ENCODE results near the gene FCGR3B.
A peak's percentile ranks its signal among the peaks of the same experiment; 100 is the strongest.
"Not testable (repeated sequence)": the region's sequence is repeated elsewhere in the genome, so short reads cannot be mapped to it uniquely, and the experiment has no call there.

Gene FCGR3B

GRCh38 chr1:161638251-161638993 is 7.4 kb upstream of the FCGR3B start:
- DNase-seq (ENCODE audit: low spot score): not testable (repeated sequence)

DNA sequence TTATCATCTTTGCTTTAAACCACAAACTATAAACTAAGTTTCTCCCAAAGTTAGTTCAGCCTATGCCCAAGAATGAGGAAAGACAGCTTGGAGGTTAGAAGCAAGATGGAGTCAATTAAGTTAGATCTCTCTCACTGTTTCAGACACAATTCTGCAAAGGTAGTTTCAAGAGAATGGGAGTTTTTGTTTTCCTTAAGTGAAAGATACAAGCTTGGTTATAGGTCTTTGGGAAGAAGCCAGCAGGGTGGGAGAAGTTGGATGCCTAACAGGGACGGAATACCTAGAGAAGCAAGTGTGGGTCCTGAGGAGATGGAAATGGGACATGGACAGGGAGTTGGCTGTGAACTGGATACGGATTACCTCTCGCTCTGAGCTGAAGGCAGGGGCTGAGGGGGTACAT is 6.0 kb upstream of the FCGR3B start:
- not testable (repeated sequence) for DNase-seq (ENCODE audit: low spot score)

- DNase-seq (ENCODE audit: low spot score): not testable (repeated sequence)
Measured at GRCh38 chr1:161636189-161636782, 5.3 kb upstream of the FCGR3B start.

DNA sequence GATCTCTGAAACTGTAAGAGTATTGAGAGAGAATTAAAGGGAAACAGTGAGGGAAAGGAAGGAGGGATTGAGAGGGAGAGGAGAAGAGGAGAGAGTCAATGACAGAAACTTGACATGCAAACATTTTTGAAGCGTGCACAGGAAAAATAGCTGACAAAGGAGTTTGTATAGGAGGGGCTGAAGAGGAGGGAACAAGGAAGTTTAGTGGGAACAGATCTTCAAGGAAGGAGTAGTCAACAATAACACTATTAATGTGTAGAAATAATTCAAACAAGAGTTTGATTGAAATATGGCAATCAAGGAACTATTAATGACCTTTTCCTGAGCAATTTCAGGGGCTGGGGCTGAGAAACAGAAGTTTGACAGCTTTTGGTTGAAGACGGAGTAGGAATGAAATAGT is 4.0 kb upstream of the FCGR3B start:
- DNase-seq (ENCODE audit: low spot score): not testable (repeated sequence)

DNA sequence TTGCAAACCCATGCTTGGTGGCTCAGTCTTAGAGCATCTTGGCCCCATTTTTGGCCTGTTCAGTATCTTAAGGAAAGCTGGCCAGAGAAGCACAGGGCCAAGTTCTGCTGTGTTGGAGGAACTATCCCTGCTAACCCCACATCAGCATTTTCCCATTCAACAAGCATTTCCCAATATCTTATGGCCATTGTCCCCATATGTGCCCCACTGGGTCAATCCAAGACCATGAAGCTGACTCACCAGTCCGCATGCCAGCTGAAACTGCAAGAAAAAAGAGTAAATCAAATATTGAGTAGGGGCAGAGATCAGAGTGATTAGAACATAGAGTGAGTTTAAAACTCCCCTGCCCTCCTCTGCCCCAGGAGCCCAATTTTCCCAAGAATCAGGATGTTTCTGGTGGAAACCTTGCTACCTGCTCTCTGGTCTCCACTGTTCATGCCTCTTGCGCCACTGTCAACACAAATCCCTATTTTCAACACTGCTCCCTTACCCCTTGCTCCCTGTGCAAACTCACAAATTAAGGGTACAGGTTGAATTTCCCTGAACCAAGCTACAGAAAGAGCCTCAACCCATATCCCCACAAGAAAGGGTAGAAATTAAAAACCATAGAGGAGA is 741 bp downstream of the FCGR3B start:
- DNase-seq (ENCODE audit: low spot score): not testable (repeated sequence)

DNA sequence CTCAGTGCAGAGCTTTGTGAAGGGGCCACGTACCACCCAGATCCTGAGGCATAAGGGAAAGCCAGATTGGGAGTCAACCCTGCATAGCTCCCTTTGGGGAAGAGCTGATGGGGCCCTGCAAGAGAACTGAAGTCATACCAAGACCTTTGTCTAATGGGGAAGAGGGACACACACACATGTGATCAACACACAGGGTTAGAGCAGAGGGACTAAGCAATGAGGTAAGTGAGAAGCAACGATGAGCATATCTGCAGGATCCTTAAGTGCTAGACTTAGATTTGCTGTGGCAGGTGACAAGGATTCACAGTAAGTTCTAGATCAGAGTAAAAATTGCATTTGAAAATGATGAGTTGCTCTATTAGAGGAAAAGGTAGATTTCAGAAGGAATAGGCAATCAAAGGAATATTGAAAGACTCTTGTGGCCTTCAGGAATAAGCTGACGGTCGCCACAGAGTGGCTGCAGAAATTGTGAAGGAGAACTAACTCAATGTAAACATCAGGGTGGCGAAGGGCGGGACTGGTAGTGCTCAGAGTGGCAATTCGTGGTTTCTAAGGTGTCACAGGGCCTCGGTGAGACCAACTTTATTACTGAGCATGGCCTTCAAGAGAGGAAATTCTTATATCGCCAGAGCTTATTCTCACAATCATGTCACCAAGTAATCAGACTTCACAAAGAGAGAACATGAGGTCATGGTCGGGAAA is 4.4 kb downstream of the FCGR3B start:
- DNase-seq (ENCODE audit: low spot score): not testable (repeated sequence)

DNA sequence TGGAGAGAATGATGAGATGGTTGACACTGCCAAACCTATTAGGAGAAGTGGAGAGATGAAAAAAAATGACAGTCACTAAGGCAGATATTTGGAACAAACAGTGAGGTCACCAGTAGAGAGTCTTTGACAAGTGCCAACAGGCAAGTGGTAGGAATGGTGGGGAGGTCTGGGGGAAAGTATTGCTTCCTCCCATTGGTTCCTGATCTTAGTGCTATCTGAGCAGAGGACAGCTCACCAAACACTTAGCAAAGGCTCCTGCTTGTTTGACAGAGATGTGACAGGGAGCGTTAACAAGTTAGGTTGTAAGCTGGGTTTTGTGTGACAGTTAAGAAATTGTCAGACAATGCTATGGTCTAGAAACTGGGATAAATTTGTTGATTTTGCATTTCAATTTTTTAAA is 6.4 kb downstream of the FCGR3B start:
- not testable (repeated sequence) for DNase-seq (ENCODE audit: low spot score)

DNA sequence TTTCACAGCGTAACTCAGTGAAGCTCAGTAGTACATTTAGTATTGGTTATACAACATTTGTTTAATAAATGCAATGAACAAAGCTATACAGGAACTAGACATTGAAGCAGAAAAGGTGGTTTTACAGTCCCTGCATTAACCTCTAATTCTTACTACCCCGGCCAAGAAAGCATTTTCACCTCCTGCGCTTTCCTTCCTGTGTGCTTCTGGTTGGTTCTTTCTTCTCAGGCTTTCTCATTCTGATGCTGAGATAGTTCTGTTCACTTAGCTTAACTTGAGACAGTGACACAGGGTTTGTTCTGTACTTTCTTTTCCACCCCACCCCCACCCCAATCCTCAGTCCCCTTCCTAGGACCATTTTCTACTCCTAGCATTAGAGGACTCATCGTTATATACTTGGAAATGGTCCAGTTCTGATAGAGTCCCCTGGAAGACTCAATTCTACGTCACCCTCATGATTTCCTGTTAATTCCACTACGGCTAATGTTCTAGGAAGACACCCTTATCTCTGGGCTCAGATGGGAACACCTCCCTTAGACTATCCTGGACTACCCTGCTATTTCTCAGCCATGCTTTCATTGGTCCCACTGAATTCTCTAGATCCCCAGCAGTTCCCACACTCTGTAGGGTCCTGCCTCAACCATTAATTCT is 7.5 kb downstream of the FCGR3B start:
- DNase-seq (ENCODE audit: low spot score): not testable (repeated sequence)

DNA sequence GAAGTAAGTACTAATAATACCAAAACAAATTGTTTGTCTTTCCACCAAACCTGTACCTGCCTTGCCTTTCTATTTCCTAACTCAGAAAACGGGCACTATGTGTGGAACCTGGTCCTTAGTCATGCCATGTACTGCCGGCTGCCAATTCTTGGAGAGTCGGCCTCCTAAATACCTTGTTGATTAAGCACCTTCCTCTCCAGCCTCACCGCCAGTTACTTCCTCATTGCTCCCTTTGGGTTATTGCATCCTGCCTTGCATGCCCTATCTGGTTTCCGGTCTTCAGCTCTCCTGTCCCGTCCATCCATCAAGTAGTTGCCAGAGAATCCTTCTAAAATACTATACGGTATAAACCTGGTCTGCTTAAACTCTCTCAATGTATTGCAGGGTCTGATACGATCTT is 8.9 kb downstream of the FCGR3B start:
- not testable (repeated sequence) for DNase-seq (ENCODE audit: low spot score)

DNA sequence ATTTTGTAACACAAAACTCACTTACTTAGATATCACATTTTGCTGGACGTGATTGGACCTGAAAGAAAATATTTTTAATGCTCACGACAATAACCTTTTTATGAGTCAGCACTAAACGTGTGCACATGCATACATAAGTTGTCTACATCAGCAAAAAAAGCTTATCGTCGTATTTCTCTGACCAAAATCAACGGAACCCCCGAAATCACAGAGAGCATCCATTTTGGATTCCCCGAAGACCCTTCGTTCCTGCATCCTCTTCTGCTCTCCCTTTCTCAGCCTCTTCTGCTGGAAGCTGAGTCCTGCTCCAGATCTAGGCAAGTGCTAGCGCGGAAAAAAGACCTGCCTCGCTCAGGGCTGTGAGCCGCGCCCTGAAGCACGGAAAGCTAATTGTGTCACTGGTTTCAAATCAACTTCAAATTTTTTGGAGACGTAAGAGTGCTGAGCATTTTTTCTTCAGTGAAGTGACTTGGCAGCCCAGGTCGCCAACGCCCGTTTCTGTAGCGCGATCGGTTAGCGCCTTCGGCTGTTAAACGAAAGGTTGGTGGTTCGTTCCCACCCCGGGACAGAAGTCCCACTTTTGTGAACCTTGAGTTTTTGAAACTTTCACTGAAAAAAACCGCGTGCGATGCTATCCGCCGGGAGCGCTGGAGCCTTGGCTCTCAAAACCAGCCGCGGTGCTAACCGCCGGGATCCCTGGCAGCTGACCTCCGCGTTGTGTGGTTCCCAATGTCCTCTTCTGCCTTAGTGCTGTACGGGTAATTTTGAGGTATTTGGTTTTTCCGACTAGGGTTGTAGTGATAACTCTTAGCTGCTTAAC is 9.6 kb downstream of the FCGR3B start:
- DNase-seq (ENCODE audit: low spot score): peak; percentile 76

GRCh38 chr1:161620399-161620798 is 10.6 kb downstream of the FCGR3B start:
- not testable (repeated sequence) for DNase-seq (ENCODE audit: low spot score)

DNA sequence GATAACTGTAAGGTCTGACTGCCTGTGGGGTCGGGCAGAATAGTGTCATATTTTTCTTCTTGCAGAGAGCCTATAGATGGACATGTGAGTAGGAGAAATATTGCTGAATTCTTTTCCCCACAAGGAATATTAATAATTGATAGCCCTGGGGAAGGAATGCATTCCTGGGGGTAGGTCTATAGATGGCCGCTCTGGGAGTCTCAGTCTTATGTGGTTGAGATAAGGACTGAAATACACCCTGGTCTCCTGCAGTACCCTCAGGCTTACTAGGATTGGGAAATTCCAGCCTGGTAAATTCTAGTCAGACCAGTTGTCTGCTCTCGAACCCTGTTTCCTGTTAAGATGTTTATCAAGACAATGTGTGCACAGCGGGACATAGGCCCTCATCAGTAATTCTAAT is 12.5 kb downstream of the FCGR3B start:
- DNase-seq (ENCODE audit: low spot score): not testable (repeated sequence)

- not testable (repeated sequence) for DNase-seq (ENCODE audit: low spot score)
Measured at GRCh38 chr1:161616417-161616816, 14.6 kb downstream of the FCGR3B start.

GRCh38 chr1:161613142-161613514 is 17.8 kb downstream of the FCGR3B start:
- DNase-seq (ENCODE audit: low spot score): peak; percentile 11

DNA sequence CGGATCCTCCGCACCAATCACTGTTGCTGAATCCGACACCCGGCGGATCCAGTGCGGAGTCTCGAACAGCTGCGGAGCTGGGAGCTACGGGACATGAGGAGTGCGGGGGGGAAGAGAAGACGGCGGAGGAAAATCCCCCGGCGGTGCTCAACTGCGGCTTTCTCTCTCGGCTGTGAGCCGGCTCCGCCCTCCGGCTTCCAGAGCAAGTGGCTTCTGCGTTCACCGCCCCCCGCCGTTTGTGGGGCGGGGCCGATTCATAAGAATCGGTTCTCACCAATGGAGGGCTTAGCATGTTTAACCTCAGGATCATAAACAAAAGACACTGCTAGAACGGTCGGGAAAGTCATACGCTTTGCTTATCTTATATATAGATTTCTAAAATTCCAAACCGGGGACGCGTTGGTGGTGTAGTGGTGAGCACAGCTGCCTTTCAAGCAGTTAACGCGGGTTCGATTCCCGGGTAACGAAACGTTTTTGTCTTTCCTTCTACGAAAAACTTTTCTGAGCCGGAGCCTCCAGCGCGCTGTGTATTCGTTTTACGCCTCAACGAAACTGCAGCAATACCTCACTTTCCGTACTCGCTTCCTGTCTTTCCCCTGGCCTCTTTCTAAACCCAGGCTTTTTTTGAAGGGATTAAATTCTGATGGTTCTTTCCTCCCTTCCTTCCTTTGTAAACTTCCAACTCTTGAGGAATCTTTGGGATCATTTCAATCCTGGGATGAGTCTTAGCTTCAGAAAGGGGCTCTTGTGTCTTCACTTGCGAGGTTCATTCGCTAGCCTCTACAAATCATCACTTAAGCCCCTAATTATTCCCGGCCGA is 18.4 kb downstream of the FCGR3B start:
- DNase-seq (ENCODE audit: low spot score): peak; percentile 93

DNA sequence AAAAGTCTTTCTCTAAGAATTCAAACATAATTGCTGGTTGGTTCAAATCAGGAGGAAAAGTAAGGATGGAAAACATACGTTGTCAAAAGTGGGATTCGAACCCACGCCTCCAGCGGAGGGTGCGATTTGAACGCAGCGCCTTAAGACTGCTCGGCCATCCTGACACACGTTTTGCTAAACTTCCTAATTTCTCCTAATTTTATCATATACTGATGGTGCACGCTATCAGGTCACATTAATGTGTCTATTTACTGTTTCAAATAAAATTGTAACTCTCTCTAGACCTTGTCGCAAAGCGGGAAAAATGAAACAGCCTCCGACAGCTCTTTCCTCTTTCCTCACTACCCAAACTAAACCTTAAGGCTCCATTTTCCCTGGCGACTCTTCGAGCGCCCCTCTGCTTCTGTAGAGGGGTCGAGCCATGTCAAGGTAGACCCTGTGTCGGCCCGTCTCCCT is 19.1 kb downstream of the FCGR3B start:
- DNase-seq (ENCODE audit: low spot score): peak; percentile 31

GRCh38 chr1:161610198-161610597 is 20.8 kb downstream of the FCGR3B start:
- DNase-seq (ENCODE audit: low spot score): not testable (repeated sequence)

DNA sequence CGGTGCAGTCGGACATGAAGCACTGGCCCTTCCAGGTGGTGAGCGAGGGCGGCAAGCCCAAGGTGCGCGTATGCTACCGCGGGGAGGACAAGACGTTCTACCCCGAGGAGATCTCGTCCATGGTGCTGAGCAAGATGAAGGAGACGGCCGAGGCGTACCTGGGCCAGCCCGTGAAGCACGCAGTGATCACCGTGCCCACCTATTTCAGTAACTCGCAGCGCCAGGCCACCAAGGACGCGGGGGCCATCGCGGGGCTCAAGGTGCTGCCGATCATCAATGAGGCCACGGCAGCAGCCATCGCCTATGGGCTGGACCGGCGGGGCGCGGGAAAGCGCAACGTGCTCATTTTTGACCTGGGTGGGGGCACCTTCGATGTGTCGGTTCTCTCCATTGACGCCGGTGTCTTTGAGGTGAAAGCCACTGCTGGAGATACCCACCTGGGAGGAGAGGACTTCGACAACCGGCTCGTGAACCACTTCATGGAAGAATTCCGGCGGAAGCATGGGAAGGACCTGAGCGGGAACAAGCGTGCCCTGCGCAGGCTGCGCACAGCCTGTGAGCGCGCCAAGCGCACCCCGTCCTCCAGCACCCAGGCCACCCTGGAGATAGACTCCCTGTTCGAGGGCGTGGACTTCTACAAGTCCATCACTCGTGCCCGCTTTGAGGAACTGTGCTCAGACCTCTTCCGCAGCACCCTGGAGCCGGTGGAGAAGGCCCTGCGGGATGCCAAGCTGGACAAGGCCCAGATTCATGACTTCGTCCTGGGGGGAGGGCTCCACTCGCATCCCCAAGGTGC is 24.2 kb downstream of the FCGR3B start:
- DNase-seq (ENCODE audit: low spot score): not testable (repeated sequence)

All from AG20443 (cell line).